NK-92 (cell line): ENCODE data around the gene PRXL2C.
"Not testable (repeated sequence)": the region's sequence is repeated elsewhere in the genome, so short reads cannot be mapped to it uniquely, and the experiment has no call there.

ENCODE experiments used
- DNase-seq: peaks from one replicate; lab custom pipeline; 2025; ENCODE audit not compliant: unreplicated experiment; lab: John Stamatoyannopoulos, UW

The PRXL2C gene

GRCh38 chr9:96655198-96655851, at the start of gene PRXL2C:
Gene PRXL2C (minus strand): TSS chr9:96655317. CDS start chr9:96655281, 36 bp downstream.
- DNase-seq = no peak

GRCh38 chr9:96700721-96701375, 45.7 kb upstream of the PRXL2C start:
- DNase-seq = not testable (repeated sequence)

- no peak for DNase-seq
These were observed 36.2 kb upstream of the PRXL2C start for GRCh38 chr9:96691326-96691725.

- no peak for DNase-seq
These were observed 33.8 kb upstream of the PRXL2C start for GRCh38 chr9:96688745-96689464.

- DNase-seq = no peak
These were observed 33.1 kb upstream of the PRXL2C start for GRCh38 chr9:96688187-96688586.

GRCh38 chr9:96686638-96687335, 31.7 kb upstream of the PRXL2C start:
- no peak for DNase-seq

- no peak for DNase-seq
These were observed 25.8 kb upstream of the PRXL2C start for GRCh38 chr9:96680812-96681499.

- DNase-seq = no peak
These were observed 19.9 kb upstream of the PRXL2C start for GRCh38 chr9:96674906-96675538.

- DNase-seq = not testable (repeated sequence)
These were observed 18.7 kb upstream of the PRXL2C start for GRCh38 chr9:96673786-96674185.

GRCh38 chr9:96668868-96669534, 13.9 kb upstream of the PRXL2C start:
- DNase-seq = no peak

- no peak for DNase-seq
These were observed 12.2 kb upstream of the PRXL2C start for GRCh38 chr9:96667363-96667728.

GRCh38 chr9:96666653-96667362, 11.7 kb upstream of the PRXL2C start:
- DNase-seq = not testable (repeated sequence)

GRCh38 chr9:96665789-96666188, 10.7 kb upstream of the PRXL2C start:
- DNase-seq = no peak

GRCh38 chr9:96663506-96664120, 8.5 kb upstream of the PRXL2C start:
- DNase-seq = no peak

GRCh38 chr9:96661711-96662110, 6.6 kb upstream of the PRXL2C start:
- DNase-seq = no peak

GRCh38 chr9:96660692-96661248, 5.7 kb upstream of the PRXL2C start:
- no peak for DNase-seq

- DNase-seq = no peak
These were observed 493 bp downstream of the PRXL2C start for GRCh38 chr9:96654450-96655197.

GRCh38 chr9:96651626-96652025, 3.5 kb downstream of the PRXL2C start:
- no peak for DNase-seq
